SIG-M5 (cell line): Measurements from ENCODE around the gene APOA1.

ENCODE experiments used
- DNase-seq: peaks from one replicate; lab custom pipeline; 2025; lab: John Stamatoyannopoulos, UW

Gene APOA1

GRCh38 chr11:116788975-116789374 is 48.4 kb downstream of the APOA1 start:
- DNase-seq = no peak

GRCh38 chr11:116788534-116788933 is 48.9 kb downstream of the APOA1 start:
- DNase-seq = no peak

- no peak for DNase-seq
Measured at GRCh38 chr11:116787786-116788486, 49.5 kb downstream of the APOA1 start, which contains the start of gene ZPR1. TSS of gene ZPR1 (minus strand) at chr11:116788023. CDS start at chr11:116787990, 33 bp downstream.

- DNase-seq = no peak
Measured at GRCh38 chr11:116787436-116787785, 50.0 kb downstream of the APOA1 start.

GRCh38 chr11:116786966-116787365 is 50.5 kb downstream of the APOA1 start:
- DNase-seq = no peak

- no peak for DNase-seq
Measured at GRCh38 chr11:116786326-116786725, 51.1 kb downstream of the APOA1 start.
